Measurements from ENCODE around the gene MEFV.

DNA sequence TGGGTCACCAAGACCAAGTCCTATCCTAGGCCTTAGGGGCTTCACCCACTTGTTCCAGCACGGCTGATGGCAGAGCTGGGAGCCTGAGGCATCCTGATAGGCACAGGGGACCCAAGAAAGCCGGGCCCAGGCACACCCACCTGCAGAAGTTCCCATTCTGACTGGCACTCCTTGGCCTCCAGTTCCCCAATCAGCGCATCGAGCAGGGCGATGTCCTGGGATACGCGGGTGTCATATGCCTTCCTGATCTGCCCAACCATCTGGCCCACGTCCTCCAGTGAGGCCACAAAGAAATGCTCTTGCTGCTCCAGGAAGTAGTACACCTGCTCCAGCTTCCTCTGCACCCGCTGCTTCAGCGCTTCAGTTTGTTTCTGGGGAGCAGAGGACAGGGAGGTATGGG lies 9.6 kb downstream of the MEFV start:
- TF ChIP-seq, protein P1, sequence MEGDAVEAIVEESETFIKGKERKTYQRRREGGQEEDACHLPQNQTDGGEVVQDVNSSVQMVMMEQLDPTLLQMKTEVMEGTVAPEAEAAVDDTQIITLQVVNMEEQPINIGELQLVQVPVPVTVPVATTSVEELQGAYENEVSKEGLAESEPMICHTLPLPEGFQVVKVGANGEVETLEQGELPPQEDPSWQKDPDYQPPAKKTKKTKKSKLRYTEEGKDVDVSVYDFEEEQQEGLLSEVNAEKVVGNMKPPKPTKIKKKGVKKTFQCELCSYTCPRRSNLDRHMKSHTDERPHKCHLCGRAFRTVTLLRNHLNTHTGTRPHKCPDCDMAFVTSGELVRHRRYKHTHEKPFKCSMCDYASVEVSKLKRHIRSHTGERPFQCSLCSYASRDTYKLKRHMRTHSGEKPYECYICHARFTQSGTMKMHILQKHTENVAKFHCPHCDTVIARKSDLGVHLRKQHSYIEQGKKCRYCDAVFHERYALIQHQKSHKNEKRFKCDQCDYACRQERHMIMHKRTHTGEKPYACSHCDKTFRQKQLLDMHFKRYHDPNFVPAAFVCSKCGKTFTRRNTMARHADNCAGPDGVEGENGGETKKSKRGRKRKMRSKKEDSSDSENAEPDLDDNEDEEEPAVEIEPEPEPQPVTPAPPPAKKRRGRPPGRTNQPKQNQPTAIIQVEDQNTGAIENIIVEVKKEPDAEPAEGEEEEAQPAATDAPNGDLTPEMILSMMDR (IDR thresholded peaks at IDR 0.05), result no peak
- TF ChIP-seq ZFX (IDR thresholded peaks at IDR 0.05; ENCODE audit: borderline replicate concordance), result no peak

All from 22Rv1 (cell line).